ENCODE measurements around the gene UTP18.
"Not testable (repeated sequence)": the region's sequence is repeated elsewhere in the genome, so short reads cannot be mapped to it uniquely, and the experiment has no call there.

UTP18 gene

GRCh38 chr17:51260237-51261023, at the start of gene UTP18:
Gene UTP18, plus strand, starts transcription at chr17:51260546. Its CDS starts 39 bp downstream, at chr17:51260585.
- DNase-seq = peak; percentile 54

GRCh38 chr17:51214920-51215319, 45.4 kb upstream of the UTP18 start:
- DNase-seq = no peak

GRCh38 chr17:51217946-51218345, 42.4 kb upstream of the UTP18 start:
- DNase-seq = no peak

DNA sequence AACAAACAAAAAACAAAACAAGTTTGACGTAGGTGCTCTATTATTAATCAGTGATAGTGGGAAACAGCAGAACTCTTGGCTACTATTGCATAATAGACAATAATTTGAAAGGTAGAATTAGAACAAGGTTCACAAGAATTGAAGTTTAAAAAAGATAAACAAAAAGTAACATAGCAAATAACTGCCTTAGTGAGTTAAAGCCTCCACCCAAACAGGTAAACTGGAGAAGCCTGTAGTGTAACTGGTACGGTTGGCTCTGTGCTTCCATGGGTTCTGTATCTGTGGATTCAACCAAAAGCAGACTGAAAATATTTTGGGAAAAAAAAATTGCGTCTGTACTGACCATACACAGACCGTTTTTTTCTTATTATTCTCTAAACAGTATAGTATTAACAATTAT, 39.0 kb upstream of the UTP18 start:
- no peak for DNase-seq

- no peak for DNase-seq
Observed at GRCh38 chr17:51224402-51225262, 35.7 kb upstream of the UTP18 start.

DNA sequence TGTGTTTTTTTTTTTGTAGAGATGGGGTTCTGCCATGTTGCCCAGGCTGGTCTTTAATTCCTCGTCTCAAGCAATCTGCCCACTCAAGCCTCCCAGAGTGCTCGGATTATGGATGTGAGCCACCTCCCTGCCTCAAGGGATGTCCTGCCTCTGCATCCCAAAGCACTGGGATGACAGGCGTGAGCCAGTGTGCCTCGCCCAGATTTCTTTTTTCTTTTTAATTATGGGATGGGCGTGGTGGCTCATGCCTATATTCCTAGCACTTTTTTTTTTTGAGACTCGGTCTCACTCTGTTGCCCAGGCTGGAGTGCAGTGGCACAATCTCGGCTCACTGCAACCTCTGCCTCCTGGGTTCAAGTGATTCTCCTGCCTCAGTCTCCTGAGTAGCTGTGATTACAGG, 34.8 kb upstream of the UTP18 start:
- DNase-seq = not testable (repeated sequence)

- no peak for DNase-seq
Observed at GRCh38 chr17:51228161-51228560, 32.2 kb upstream of the UTP18 start.

- no peak for DNase-seq
Observed at GRCh38 chr17:51229889-51230288, 30.5 kb upstream of the UTP18 start.

- DNase-seq = no peak
Observed at GRCh38 chr17:51230306-51230705, 30.0 kb upstream of the UTP18 start.

- no peak for DNase-seq
Observed at GRCh38 chr17:51231999-51232398, 28.3 kb upstream of the UTP18 start.

DNA sequence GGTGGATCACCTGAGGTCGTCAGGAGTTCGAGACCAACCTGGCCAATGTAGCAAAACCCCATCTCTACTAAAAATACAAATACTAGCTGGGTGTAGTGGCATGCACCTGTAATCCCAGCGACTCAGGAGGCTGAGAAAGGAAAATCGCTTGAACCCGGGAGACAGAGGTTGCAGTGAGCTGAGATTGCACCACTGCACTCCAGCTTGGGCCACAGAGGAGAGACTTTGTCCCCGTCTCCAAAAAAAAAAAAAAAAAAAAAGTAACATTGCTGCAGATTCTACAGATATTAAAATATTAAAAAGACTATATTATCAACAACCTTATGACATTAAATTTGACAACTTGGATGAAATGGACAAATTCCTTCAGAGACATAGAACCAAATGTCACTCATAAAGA, 26.2 kb upstream of the UTP18 start:
- no peak for DNase-seq

- DNase-seq = no peak
Observed at GRCh38 chr17:51238255-51238887, 22.0 kb upstream of the UTP18 start.

DNA sequence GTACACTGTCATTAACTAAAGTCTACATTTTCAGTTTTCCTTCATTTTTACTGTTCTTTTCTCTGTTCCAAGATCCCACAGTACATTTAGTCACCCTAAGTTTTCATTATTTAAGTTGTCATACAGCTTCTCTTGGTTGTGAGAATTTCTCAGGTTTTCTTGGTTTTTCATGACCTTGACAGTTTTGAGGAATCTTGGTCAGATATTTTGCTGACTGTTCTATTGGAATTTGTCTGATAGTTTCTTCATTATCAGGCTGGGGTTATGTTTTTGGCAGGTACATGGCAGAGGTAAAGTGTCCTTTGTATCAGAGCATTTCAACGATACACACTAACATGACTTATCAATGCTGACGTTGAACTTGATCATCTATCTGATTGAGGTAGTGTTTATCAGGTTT, 20.1 kb upstream of the UTP18 start:
- no peak for DNase-seq

- DNase-seq = no peak
Observed at GRCh38 chr17:51244041-51244440, 16.3 kb upstream of the UTP18 start.

- DNase-seq = no peak
Observed at GRCh38 chr17:51245535-51245934, 14.8 kb upstream of the UTP18 start.

DNA sequence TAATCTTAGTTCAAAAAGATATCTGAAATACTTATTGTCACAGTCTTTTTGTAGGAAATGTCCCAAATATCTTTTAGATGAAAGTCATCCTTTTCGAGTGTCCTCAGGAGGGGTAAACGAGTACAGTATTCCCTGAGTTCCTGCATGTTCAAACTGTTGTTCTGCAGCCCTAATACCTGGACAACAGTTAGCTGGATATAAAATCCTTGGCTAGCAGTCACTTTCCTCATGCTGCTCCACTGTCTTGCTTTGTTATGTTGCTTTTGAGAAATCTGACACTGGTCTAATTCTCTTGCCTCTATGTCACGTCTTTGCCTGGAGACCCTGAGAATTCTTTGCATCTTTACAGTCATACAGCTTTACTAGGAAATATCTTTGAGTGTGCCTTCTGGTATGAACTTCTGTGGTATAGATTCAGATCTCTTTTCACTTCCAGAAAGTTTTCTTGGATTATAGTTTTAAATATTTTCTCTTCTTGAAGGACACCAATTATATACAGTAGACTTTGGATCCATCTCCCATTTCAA, 10.0 kb upstream of the UTP18 start:
- DNase-seq = no peak

- DNase-seq = no peak
Observed at GRCh38 chr17:51251010-51251409, 9.3 kb upstream of the UTP18 start.

DNA sequence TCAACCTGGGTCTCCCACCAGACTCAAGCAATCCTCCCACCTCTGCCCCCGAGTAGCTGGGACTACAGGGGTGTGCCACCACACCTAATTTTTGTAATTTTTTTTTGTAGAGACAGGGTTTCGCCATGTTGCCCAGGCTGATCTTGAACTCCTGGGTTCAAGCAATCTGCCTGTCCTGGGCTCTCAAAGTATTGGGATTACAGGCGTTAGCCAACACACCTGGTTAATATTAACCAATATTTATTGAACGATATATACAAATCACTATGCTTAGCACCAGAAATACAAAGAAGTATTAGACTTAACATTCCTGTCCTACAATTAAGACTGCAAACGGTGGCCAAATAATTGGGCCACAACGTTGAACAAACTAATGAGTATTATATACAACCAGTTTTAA, 4.7 kb upstream of the UTP18 start:
- DNase-seq = no peak

GRCh38 chr17:51256101-51256500, 4.2 kb upstream of the UTP18 start:
- DNase-seq = no peak

DNA sequence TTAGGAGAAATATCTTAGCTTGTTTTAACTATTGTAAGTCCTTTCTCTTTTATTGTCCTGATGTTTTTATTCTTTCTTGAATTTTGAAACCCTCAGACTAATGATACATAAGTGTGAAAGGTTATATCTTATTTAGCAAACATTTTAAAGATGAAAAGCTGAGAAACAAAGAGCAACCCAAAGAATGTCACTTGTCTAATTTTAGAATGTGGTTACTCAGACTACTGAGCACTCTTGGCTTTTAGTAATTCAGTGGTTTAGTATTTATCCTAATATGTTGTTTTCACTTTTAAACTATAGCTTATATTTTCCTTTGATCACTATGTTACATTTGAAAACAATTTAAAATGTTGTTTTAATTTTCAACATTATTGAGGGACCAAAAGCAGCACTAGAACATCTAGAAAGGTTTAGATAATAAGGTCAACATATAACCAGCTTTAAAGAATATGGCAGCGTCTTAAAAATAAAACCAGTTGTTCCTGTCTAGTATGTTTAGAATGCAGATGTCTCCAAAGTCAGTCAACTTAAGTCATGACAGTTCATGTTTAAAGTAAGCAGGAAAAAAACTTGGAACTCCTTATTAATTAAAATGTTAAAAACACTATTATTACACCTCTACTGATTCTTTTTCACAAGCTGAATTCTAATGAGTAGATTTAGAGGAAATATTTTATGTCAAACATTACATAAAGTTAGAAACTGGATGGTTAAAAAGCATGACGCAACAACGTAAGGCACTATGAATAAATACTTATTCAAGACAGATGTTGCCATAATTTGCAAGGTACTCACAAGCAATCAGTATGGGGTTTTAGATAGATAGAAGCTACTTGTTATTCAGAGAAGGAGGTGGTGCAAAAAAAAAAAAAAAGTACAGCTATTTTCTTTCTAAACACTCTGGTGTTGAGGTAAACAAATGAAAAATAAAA, 2.9 kb upstream of the UTP18 start:
- DNase-seq = no peak

- peak; percentile 11 for DNase-seq
Observed at GRCh38 chr17:51258756-51259563, 1.4 kb upstream of the UTP18 start.
